Thoracic aorta (tissue), 2 donors: ENCODE data around the gene LRMDA. TPM values are rescaled to one million over a fixed set of nuclear protein-coding genes. Genes with fewer than 3 reads are reported as not detected.

Experiments used
- ATAC-seq: fragments of 150-250 bp; one replicate; pipeline ENCODE4 v1.8.0; 2017; ENCODE audit warnings: low read depth; ENCODE audit not compliant: insufficient number of reproducible peaks, low FRiP score
- DNase-seq: peaks from one replicate; pipeline ENCODE4 v3.0.0-alpha.2; 2020; ENCODE audit warnings: low spot score
- H3K27ac ChIP-seq, 2 donors: fragments of 200-600 bp; sonication (generic); 1 replicate in 1 of 2; 2 replicates in 1 of 2; pipeline ENCODE4 v1.5.1; 2016; ENCODE audit warnings: mild to moderate bottlenecking in 2 of 2, moderate library complexity in 2 of 2
- H3K27me3 ChIP-seq: fragments of 200-600 bp; sonication (generic); replicated peaks from 2 replicates; pipeline ENCODE4 v1.6.0; 2016; ENCODE audit warnings: mild to moderate bottlenecking; ENCODE audit not compliant: insufficient read depth
- H3K36me3 ChIP-seq: fragments of 200-600 bp; sonication (generic); one replicate; pipeline ENCODE4 v1.5.1; 2016
- H3K4me1 ChIP-seq, 2 donors: fragments of 200-600 bp; sonication (generic); 1 replicate in 1 of 2; 2 replicates in 1 of 2; pipeline versions ENCODE4 v1.5.1 to v1.6.0; 2016; ENCODE audit warnings: low read depth in 2 of 2, mild to moderate bottlenecking in 1 of 2; ENCODE audit not compliant: control insufficient read depth in 1 of 2
- H3K4me3 ChIP-seq: fragments of 200-600 bp; sonication (generic); 2 replicates; pipeline ENCODE4 v1.5.1; 2016; ENCODE audit warnings: mild to moderate bottlenecking
- H3K9me3 ChIP-seq: fragments of 200-600 bp; sonication (generic); 2 replicates; pipeline ENCODE4 v1.5.1; 2016
- CTCF ChIP-seq: fragments of 200-600 bp; sonication (generic); IDR thresholded peaks from one replicate; pipeline ENCODE4 v1.5.1; 2019; ENCODE audit warnings: antibody characterized with exemption
- total RNA-seq, 2 donors: library from RNA; depleted of rRNA; stranded (reverse); fragments of >200 nt; gene quantifications; one replicate each; pipeline versions ENCODE4 v1.1.0 to v1.2.3, GENCODE V29; 2016

The LRMDA gene
- total RNA-seq, 2 donors from 2014 or later: 8.3 to 36.6 TPM

DNA sequence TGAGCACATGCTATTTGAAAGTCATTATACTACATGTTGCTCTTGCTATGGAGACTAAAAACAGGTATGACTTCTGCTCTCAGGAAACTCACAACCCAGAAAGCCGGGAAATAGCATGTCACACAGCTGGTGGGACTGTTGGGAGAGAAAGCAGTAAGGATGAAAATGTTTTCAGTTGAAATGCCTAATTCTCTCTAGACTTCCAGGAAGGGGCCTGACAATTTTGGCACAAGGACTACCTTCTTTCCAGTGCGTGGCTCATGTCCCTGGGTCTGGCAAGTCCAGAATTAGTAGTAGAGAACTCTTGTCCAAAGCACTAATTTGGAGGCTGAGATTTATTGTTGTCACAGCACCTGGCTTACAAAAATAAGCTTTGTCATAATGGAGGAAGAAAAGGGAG, 567.6 kb downstream of the LRMDA start:
- Histone ChIP-seq H3K4me1 (no peaks in the 10 kb centered on the region), H3K4me3 (no peak overlapping the region), H3K27ac (no peak overlapping the region), H3K9me3 (no peaks in the 10 kb centered on the region), H3K27me3 (no peaks in the 10 kb centered on the region), H3K36me3 (no peaks in the 10 kb centered on the region)
- no peak for ATAC-seq
- no peak for TF ChIP-seq CTCF
- DNase-seq: no peak

- H3K27ac ChIP-seq: no peak overlapping the region
- no peak for ATAC-seq
- no peak overlapping the region for H3K4me3 ChIP-seq
- H3K27me3 ChIP-seq: no peaks in the 10 kb centered on the region
- DNase-seq: no peak
- H3K4me1 ChIP-seq: no peaks in the 10 kb centered on the region
- no peaks in the 10 kb centered on the region for H3K36me3 ChIP-seq
- H3K9me3 ChIP-seq: no peaks in the 10 kb centered on the region
- no peak for TF ChIP-seq CTCF
Measured at GRCh38 chr10:75999515-76000209, 568.2 kb downstream of the LRMDA start.

DNA sequence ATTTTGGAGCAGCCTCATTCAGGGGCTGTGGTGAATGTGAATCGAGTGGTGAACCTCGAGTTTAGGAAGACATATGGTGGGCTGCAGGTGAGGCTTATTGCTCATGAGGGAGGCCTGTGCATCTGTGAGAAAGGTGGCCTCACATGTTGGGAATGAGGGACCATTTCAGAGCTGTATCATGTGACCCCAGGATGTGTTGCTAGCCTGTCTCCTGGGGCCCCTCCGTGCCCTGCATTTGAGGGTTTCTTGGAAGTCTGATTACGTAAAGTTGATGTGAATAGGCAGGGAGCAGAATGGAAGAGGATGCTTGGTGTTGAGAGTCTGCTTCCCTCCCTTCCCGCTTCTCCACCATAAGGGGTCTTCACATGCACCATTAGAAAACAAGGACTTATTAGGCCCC, 569.1 kb downstream of the LRMDA start:
- DNase-seq: no peak
- H3K9me3 ChIP-seq: no peaks in the 10 kb centered on the region
- H3K4me1 ChIP-seq: no peaks in the 10 kb centered on the region
- ATAC-seq: no peak
- no peak overlapping the region for H3K27ac ChIP-seq
- H3K36me3 ChIP-seq: no peaks in the 10 kb centered on the region
- TF ChIP-seq CTCF: no peak
- no peak overlapping the region for H3K4me3 ChIP-seq
- H3K27me3 ChIP-seq: no peaks in the 10 kb centered on the region

- H3K36me3 ChIP-seq: no peaks in the 10 kb centered on the region
- no peak for DNase-seq
- H3K27ac ChIP-seq: no peak overlapping the region
- no peaks in the 10 kb centered on the region for H3K9me3 ChIP-seq
- no peaks in the 10 kb centered on the region for H3K27me3 ChIP-seq
- no peaks in the 10 kb centered on the region for H3K4me1 ChIP-seq
- ATAC-seq: no peak
- H3K4me3 ChIP-seq: no peak overlapping the region
- TF ChIP-seq CTCF: no peak
Measured at GRCh38 chr10:76001019-76001418, 569.6 kb downstream of the LRMDA start.

DNA sequence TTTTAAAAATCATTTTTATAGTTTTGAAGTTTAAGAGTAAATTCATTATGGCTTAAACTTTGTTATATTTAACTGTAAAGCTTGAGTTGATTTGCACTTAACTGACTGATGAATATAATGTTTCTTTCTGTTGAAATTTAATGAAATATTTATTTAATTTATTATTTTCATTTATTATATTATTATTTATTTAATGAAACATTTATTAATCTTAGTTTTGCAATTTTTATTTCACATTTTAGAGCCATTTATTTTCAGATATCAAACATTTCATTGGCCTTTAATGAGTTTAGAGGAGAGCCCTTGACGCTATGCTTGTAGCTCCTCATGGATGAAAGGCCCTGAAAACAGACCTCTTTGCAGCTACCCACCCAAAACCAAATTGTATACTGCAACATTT, 570.0 kb downstream of the LRMDA start:
- no peak for TF ChIP-seq CTCF
- Histone ChIP-seq H3K4me3 (no peak overlapping the region), H3K27me3 (no peaks in the 10 kb centered on the region), H3K27ac (no peak overlapping the region), H3K9me3 (no peaks in the 10 kb centered on the region), H3K36me3 (no peaks in the 10 kb centered on the region), H3K4me1 (no peaks in the 10 kb centered on the region)
- ATAC-seq: no peak
- DNase-seq: no peak
